Upper lobe of left lung (tissue), 6 donors: Measurements from ENCODE around the gene GDPGP1. TPM values are rescaled to one million over a fixed set of nuclear protein-coding genes. Genes with fewer than 3 reads are reported as not detected.

Source experiments
- ATAC-seq, 2 donors: fragments of 200-7000 bp; cut with Tn5 transposase; one replicate each; pipeline ENCODE4 v1.9.1; 2022; ENCODE audit warnings: mild to moderate bottlenecking in 2 of 2, moderate library complexity in 2 of 2; ENCODE audit not compliant: low FRiP score in 2 of 2
- DNase-seq, 2 donors: peaks; one replicate each; pipeline ENCODE4 v3.0.0-alpha.2; 2019 to 2020
- H3K27ac ChIP-seq, 4 donors: fragments of 200-600 bp; sonication (generic); one replicate each; pipeline ENCODE4 v1.5.1; 2016 to 2019
- H3K27me3 ChIP-seq, 4 donors: fragments of 200-600 bp; sonication (generic); one replicate each; pipeline ENCODE4 v1.5.1; 2017 to 2019
- H3K36me3 ChIP-seq, 4 donors: fragments of 200-600 bp; sonication (generic); one replicate each; pipeline ENCODE4 v1.5.1; 2016 to 2019
- H3K4me1 ChIP-seq, 4 donors: fragments of 200-600 bp; sonication (generic); one replicate each; pipeline ENCODE4 v1.5.1; 2018 to 2019
- H3K4me3 ChIP-seq, 4 donors: fragments of 200-600 bp; sonication (generic); one replicate each; pipeline ENCODE4 v1.5.1; 2017 to 2019; ENCODE audit warnings: mild to moderate bottlenecking in 2 of 4, moderate library complexity in 1 of 4
- H3K9me3 ChIP-seq, 4 donors: fragments of 200-600 bp; sonication (generic); one replicate each; pipeline ENCODE4 v1.5.1; 2018 to 2019
- EP300 ChIP-seq, 4 donors: sonication (generic); formaldehyde crosslinking; IDR thresholded peaks; one replicate each; pipeline ENCODE4 v1.5.1; 2017; ENCODE audit warnings: antibody characterized with exemption in 4 of 4, control low read depth in 2 of 4
- POLR2A ChIP-seq, 4 donors: fragments of 450-650 bp; IDR thresholded peaks; one replicate each; pipeline ENCODE4 v1.5.1; 2016 to 2017; ENCODE audit warnings: antibody characterized with exemption in 4 of 4, mild to moderate bottlenecking in 2 of 4
- POLR2AphosphoS5 ChIP-seq, 2 donors: sonication (generic); formaldehyde crosslinking; IDR thresholded peaks; one replicate each; pipeline ENCODE4 v1.5.1; 2017; ENCODE audit warnings: antibody characterized with exemption in 2 of 2
- WGBS, 2 donors: methylation state at CpG; one replicate each; pipeline ENCODE4 v1.1.5; 2017 to 2018; 5-methylcytosine and 5-hydroxymethylcytosine counted together
- total RNA-seq, 6 donors: library from RNA; depleted of rRNA in 4 of 6; stranded (reverse); fragments of >200 nt in 4 of 6; gene quantifications; one replicate each; pipeline versions ENCODE4 v1.1.0 to v1.2.1, GENCODE V29; 2016 to 2021
- TF ChIP-seq, protein P1 (sequence below), 6 experiments: fragments of 450-650 bp in 4 of 6; fragments of 200-600 bp in 2 of 6; sonication (generic) in 2 of 6; IDR thresholded peaks; one replicate each; pipeline ENCODE4 v1.5.1; 2016 to 2019; ENCODE audit warnings: antibody characterized with exemption in 6 of 6
- donor health status: DM: no; HTN: no; CAD: no; lungs with moderate emphysema.
- donor health status: DM: no; HTN: yes; CAD: no; lungs with severe emphysema.

Gene GDPGP1
- total RNA-seq, 6 donors from 2014 or later = 7.2 to 27.2 (median 10.3) TPM

DNA sequence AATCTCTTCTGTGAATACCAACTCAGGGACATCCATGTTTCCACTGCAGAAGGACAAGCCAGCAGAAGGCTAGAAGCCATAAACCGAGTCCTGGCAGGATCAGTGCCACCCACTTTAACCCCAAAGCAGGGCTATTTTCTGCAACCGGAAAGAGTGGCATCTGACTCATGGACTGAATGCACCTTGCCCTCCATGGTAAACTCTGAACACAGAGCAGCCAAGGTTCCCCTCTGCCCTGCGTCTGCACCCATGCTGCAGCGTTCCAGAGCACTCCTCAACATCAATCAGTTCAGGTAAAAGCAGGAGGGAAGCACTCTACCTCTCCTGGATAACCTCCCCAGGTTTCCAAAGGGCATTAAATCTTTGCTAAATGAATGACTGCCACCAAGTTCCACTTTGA, 30.7 kb downstream of the GDPGP1 start:
- Histone ChIP-seq H3K27ac (peak overlapping the region; percentile 94 to 98 (median 96)), H3K4me1 (peaks cover 26 to 46% (median 37%) of the 10 kb centered on the region in 4 donors), H3K27me3 (no peaks in the 10 kb centered on the region), H3K4me3 (peak overlapping the region in 3 of 4 donors; percentile 76 to 80 (median 79)), H3K9me3 (no peaks in the 10 kb centered on the region), H3K36me3 (peaks cover 0 to 4% (median 0%) of the 10 kb centered on the region in 4 donors)
- TF ChIP-seq POLR2AphosphoS5 (IDR thresholded peaks at IDR 0.05) (no peak), EP300 (IDR thresholded peaks at IDR 0.05) (no peak), POLR2A (IDR thresholded peaks at IDR 0.05) (no peak)
- TF ChIP-seq, protein P1, sequence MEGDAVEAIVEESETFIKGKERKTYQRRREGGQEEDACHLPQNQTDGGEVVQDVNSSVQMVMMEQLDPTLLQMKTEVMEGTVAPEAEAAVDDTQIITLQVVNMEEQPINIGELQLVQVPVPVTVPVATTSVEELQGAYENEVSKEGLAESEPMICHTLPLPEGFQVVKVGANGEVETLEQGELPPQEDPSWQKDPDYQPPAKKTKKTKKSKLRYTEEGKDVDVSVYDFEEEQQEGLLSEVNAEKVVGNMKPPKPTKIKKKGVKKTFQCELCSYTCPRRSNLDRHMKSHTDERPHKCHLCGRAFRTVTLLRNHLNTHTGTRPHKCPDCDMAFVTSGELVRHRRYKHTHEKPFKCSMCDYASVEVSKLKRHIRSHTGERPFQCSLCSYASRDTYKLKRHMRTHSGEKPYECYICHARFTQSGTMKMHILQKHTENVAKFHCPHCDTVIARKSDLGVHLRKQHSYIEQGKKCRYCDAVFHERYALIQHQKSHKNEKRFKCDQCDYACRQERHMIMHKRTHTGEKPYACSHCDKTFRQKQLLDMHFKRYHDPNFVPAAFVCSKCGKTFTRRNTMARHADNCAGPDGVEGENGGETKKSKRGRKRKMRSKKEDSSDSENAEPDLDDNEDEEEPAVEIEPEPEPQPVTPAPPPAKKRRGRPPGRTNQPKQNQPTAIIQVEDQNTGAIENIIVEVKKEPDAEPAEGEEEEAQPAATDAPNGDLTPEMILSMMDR (IDR thresholded peaks at IDR 0.05) = no peak
- 39 to 44% methylated on average over 3 to 4 of the region's 4 CpGs for WGBS, 2 donors
- no peak for ATAC-seq
- DNase-seq = peak in 1 of 2 donors; percentile 23

DNA sequence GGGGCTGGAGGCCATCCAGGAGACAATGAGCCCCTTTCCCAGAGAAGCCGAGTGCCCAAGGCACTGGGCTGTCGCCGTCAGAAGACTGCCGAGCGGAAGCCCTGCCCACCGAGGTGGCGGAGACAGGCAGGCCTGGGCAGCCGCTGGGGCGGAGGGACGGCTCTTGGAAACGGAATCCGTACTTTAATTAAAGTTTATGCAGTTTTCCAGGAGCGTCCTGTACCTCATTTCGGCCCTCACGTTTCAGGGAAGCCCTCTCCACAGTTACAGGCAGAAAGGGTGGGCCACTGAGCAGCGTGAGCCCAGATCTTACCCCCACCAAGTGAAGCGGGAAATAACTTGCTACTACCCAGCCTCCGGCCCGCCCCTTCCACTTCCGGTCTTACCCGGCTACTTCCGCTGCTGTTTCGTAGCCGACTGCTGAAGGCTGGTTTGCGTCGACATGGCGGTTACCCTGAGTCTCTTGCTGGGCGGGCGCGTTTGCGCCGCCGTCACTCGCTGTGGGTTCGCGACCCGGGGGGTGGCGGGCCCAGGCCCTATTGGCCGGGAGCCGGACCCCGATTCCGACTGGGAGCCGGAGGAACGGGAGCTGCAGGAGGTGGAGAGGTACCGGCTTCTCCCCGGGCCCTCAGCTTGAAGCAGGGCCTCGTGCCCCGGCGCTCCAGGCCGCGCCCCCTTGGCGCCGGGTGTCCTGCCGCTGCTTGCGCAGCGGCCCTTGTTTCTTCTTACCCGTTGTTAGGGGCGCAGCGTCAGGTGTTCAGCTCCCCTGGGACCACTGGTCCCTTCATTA, 31.5 kb downstream of the GDPGP1 start, which contains the start of gene NGRN:
Gene NGRN, plus strand, starts transcription at position 402 of the 790 bp plus-strand sequence. Its CDS starts 41 bp downstream, at position 443.
- H3K4me3 ChIP-seq = peak within 1 kb of the TSS; percentile 72 to 80 (median 78)
- H3K27ac ChIP-seq = peak within 1 kb of the TSS; percentile 94 to 98 (median 96)
- ATAC-seq (peak; percentile 96 to 98), DNase-seq (peak; percentile 93 to 95)
- H3K36me3 ChIP-seq = peaks cover 0 to 12% (median 3%) of the 10 kb centered on the region in 4 donors
- H3K4me1 ChIP-seq = peaks cover 29 to 54% (median 41%) of the 10 kb centered on the region in 4 donors
- H3K9me3 ChIP-seq = no peaks in the 10 kb centered on the region
- TF ChIP-seq POLR2A (IDR thresholded peaks at IDR 0.05) (peak in 3 of 4 donors; percentile 85 to 95 (median 94)), POLR2AphosphoS5 (IDR thresholded peaks at IDR 0.05) (peak; percentile 96 to 97), EP300 (IDR thresholded peaks at IDR 0.05) (peak in 1 of 4 donors; percentile 74)
- TF ChIP-seq, protein P1 (IDR thresholded peaks at IDR 0.05) = no peak
- 0% methylated on average over 40 to 50 of the region's 59 CpGs for WGBS, 2 donors
- H3K27me3 ChIP-seq = no peaks in the 10 kb centered on the region

DNA sequence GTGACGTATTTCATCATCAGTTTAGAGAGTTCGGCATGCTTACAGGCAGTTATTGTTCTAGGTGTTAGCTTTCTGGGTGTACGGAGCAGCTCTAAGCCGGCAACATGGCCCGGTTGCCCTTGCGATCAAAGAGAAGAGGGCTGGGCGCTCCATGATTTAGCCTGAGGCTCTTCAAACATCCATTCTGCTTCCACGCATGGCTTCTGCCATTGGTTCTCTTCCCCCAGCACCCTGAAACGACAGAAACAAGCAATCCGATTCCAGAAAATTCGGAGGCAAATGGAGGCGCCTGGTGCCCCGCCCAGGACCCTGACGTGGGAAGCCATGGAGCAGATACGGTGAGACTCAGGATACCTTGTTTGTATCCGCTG, 32.0 kb downstream of the GDPGP1 start:
- Histone ChIP-seq H3K4me3 (peak overlapping the region; percentile 72 to 80 (median 78)), H3K9me3 (no peaks in the 10 kb centered on the region), H3K27ac (peak overlapping the region; percentile 94 to 98 (median 96)), H3K36me3 (peaks cover 0 to 17% (median 9%) of the 10 kb centered on the region in 4 donors), H3K4me1 (peaks cover 29 to 57% (median 43%) of the 10 kb centered on the region in 4 donors), H3K27me3 (no peaks in the 10 kb centered on the region)
- WGBS, 2 donors = 0% methylated on average over 8 to 16 of the region's 16 CpGs
- DNase-seq = peak; percentile 50 to 53
- ATAC-seq = peak; percentile 29 to 51
- TF ChIP-seq POLR2AphosphoS5 (IDR thresholded peaks at IDR 0.05) (no peak), EP300 (IDR thresholded peaks at IDR 0.05) (no peak), POLR2A (IDR thresholded peaks at IDR 0.05) (no peak)
- TF ChIP-seq, protein P1 (IDR thresholded peaks at IDR 0.05) = no peak

DNA sequence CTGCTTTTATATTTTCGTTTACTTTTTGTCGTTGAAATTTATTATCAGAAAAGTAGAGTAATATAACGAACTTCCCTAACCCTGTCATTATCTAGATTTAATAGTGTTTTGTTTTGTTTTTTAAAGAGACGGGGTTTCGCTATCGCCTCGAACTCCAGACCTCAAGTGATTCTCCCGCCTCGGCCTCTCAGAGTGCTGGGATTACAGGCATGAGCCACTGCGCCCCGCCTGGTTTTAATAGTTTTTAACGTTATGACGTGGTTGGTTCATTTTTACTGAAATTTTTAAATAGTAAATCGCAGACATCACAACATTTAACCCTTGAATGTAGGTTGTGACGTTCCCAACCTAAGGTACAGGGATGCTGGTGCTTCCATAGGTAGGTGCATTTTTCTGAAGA, 32.5 kb downstream of the GDPGP1 start:
- 10 to 13% methylated on average over 15 of the region's 15 CpGs for WGBS, 2 donors

More for the DNA sequence above, 32.5 kb downstream of the GDPGP1 start:
- H3K27me3 ChIP-seq = no peaks in the 10 kb centered on the region
- TF ChIP-seq POLR2AphosphoS5 (IDR thresholded peaks at IDR 0.05) (no peak), EP300 (IDR thresholded peaks at IDR 0.05) (no peak), POLR2A (IDR thresholded peaks at IDR 0.05) (no peak)
- TF ChIP-seq, protein P1 (IDR thresholded peaks at IDR 0.05) = no peak
- peaks cover 0 to 22% (median 14%) of the 10 kb centered on the region in 4 donors for H3K36me3 ChIP-seq
- no peak for ATAC-seq
- no peaks in the 10 kb centered on the region for H3K9me3 ChIP-seq
- DNase-seq = peak in 1 of 2 donors; percentile 28
- H3K4me1 ChIP-seq = peaks cover 29 to 62% (median 45%) of the 10 kb centered on the region in 4 donors
- H3K27ac ChIP-seq = peak overlapping the region; percentile 94 to 98 (median 96)
- peak overlapping the region; percentile 72 to 80 (median 78) for H3K4me3 ChIP-seq
